DMS53 treated with DMSO at 0.1 percent for 48 hours (cell line): Measurements from ENCODE around the gene SSR1.

ENCODE experiments used
- DNase-seq: peaks from one replicate; lab custom pipeline; 2025; ENCODE audit not compliant: unreplicated experiment; lab: John Stamatoyannopoulos, UW

The SSR1 gene

GRCh38 chr6:7241709-7242645 lies 71.0 kb downstream of the SSR1 start:
- peak; percentile 84 for DNase-seq

- DNase-seq: no peak
These were observed 71.8 kb downstream of the SSR1 start for GRCh38 chr6:7241160-7241559.

- DNase-seq: no peak
These were observed 72.6 kb downstream of the SSR1 start for GRCh38 chr6:7240351-7240750.

GRCh38 chr6:7239590-7239948 lies 73.4 kb downstream of the SSR1 start:
- DNase-seq: no peak

- peak; percentile 87 for DNase-seq
These were observed 74.0 kb downstream of the SSR1 start for GRCh38 chr6:7238900-7239589.

GRCh38 chr6:7238526-7238899 lies 74.5 kb downstream of the SSR1 start:
- DNase-seq: no peak

- DNase-seq: no peak
These were observed 75.3 kb downstream of the SSR1 start for GRCh38 chr6:7237653-7238188.

GRCh38 chr6:7236306-7237209 lies 76.4 kb downstream of the SSR1 start:
- DNase-seq: no peak

GRCh38 chr6:7235712-7236305 lies 77.2 kb downstream of the SSR1 start:
- DNase-seq: peak; percentile 36

GRCh38 chr6:7234547-7234946 lies 78.5 kb downstream of the SSR1 start:
- no peak for DNase-seq

- no peak for DNase-seq
These were observed 80.6 kb downstream of the SSR1 start for GRCh38 chr6:7232351-7232750.

- DNase-seq: no peak
These were observed 81.9 kb downstream of the SSR1 start for GRCh38 chr6:7230956-7231713.

GRCh38 chr6:7230327-7230691 lies 82.7 kb downstream of the SSR1 start:
- DNase-seq: no peak

- DNase-seq: no peak
These were observed 83.3 kb downstream of the SSR1 start for GRCh38 chr6:7229376-7230326.

- DNase-seq: no peak
These were observed 84.2 kb downstream of the SSR1 start for GRCh38 chr6:7228662-7229375.

GRCh38 chr6:7224731-7225130 lies 88.3 kb downstream of the SSR1 start:
- DNase-seq: no peak

GRCh38 chr6:7222197-7222596 lies 90.8 kb downstream of the SSR1 start:
- DNase-seq: no peak

GRCh38 chr6:7219310-7219709 lies 93.7 kb downstream of the SSR1 start:
- no peak for DNase-seq
